Choroid plexus epithelial cell (primary cell): ENCODE results near the gene KLHL22.
"Not testable (repeated sequence)": the region's sequence is repeated elsewhere in the genome, so short reads cannot be mapped to it uniquely, and the experiment has no call there.

Experiments
- DNase-seq: peaks from one replicate; pipeline ENCODE4 v3.0.0-alpha.2; 2010; ENCODE audit warnings: low read depth
- H3K4me3 ChIP-seq: 2 replicates; pipeline ENCODE4 v1.5.1; 2011; ENCODE audit warnings: low read depth, mild to moderate bottlenecking, control low read depth, low read length, moderate library complexity
- CTCF ChIP-seq: conservative IDR thresholded peaks from 2 replicates; pipeline ENCODE4 v1.5.1; 2011; ENCODE audit warnings: low read depth, mild to moderate bottlenecking, control low read depth, inconsistent platforms, low read length, moderate library complexity

The KLHL22 gene

GRCh38 chr22:20507253-20508066 is 11.9 kb upstream of the KLHL22 start, which contains the start of gene MED15:
Gene MED15, plus strand, starts transcription at chr22:20507610. Its CDS starts 69 bp downstream, at chr22:20507679.
- no peak for TF ChIP-seq CTCF
- DNase-seq, result peak; percentile 90
- peak within 1 kb of the TSS; percentile 77 for H3K4me3 ChIP-seq

GRCh38 chr22:20506543-20507252 is 11.1 kb upstream of the KLHL22 start:
- DNase-seq, result no peak
- no peak for TF ChIP-seq CTCF
- H3K4me3 ChIP-seq, result peak overlapping the region; percentile 77

- not testable (repeated sequence) for H3K4me3 ChIP-seq
- DNase-seq, result peak; percentile 78
Measured at GRCh38 chr22:20504293-20504922, 8.8 kb upstream of the KLHL22 start.

GRCh38 chr22:20503816-20504215 is 8.2 kb upstream of the KLHL22 start:
- peak; percentile 40 for DNase-seq
- H3K4me3 ChIP-seq, result no peak overlapping the region
- no peak for TF ChIP-seq CTCF

GRCh38 chr22:20499769-20500168 is 4.2 kb upstream of the KLHL22 start:
- no peak for DNase-seq
- TF ChIP-seq CTCF, result no peak
- no peak overlapping the region for H3K4me3 ChIP-seq

- no peak for DNase-seq
- H3K4me3 ChIP-seq, result no peak overlapping the region
- TF ChIP-seq CTCF, result no peak
Measured at GRCh38 chr22:20498913-20499312, 3.3 kb upstream of the KLHL22 start.

GRCh38 chr22:20497426-20497825 is 1.8 kb upstream of the KLHL22 start:
- DNase-seq, result no peak
- TF ChIP-seq CTCF, result no peak
- H3K4me3 ChIP-seq, result no peak overlapping the region
